Measurements from ENCODE around the gene ZNF750.

- TF ChIP-seq CTCF (IDR thresholded peaks at IDR 0.05): no peak
- TF ChIP-seq, protein P1, sequence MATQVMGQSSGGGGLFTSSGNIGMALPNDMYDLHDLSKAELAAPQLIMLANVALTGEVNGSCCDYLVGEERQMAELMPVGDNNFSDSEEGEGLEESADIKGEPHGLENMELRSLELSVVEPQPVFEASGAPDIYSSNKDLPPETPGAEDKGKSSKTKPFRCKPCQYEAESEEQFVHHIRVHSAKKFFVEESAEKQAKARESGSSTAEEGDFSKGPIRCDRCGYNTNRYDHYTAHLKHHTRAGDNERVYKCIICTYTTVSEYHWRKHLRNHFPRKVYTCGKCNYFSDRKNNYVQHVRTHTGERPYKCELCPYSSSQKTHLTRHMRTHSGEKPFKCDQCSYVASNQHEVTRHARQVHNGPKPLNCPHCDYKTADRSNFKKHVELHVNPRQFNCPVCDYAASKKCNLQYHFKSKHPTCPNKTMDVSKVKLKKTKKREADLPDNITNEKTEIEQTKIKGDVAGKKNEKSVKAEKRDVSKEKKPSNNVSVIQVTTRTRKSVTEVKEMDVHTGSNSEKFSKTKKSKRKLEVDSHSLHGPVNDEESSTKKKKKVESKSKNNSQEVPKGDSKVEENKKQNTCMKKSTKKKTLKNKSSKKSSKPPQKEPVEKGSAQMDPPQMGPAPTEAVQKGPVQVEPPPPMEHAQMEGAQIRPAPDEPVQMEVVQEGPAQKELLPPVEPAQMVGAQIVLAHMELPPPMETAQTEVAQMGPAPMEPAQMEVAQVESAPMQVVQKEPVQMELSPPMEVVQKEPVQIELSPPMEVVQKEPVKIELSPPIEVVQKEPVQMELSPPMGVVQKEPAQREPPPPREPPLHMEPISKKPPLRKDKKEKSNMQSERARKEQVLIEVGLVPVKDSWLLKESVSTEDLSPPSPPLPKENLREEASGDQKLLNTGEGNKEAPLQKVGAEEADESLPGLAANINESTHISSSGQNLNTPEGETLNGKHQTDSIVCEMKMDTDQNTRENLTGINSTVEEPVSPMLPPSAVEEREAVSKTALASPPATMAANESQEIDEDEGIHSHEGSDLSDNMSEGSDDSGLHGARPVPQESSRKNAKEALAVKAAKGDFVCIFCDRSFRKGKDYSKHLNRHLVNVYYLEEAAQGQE (IDR thresholded peaks at IDR 0.05; ENCODE audit: insufficient read depth in 1 of 2, low read depth in 2 of 2, low read length in 1 of 2): no peak
- no peak for TF ChIP-seq POLR2AphosphoS5 (IDR thresholded peaks at IDR 0.05; ENCODE audit: low read depth, low read length)
- TF ChIP-seq TCF7L2 (IDR thresholded peaks at IDR 0.05; ENCODE audit: low read depth, low read length): no peak
These were observed 47.7 kb upstream of the ZNF750 start for GRCh38 chr17:82887255-82888164.

Measured in Panc1 (cell line).